Measurements from ENCODE around the gene RBM4B. TPM values are rescaled to one million over a fixed set of nuclear protein-coding genes. Genes with fewer than 3 reads are reported as not detected.
A peak's percentile ranks its signal among the peaks of the same experiment; 100 is the strongest.

Gene RBM4B
- total and polyA plus RNA-seq, 2 experiments from 2014 or later = 25.7 to 62.3 TPM

- Histone ChIP-seq H3K4me1 (ENCODE audit: low read depth) (no peaks in the 10 kb centered on the region), H3K36me3 (no peaks in the 10 kb centered on the region), H3K27ac (no peak overlapping the region), H3K27me3 (no peaks in the 10 kb centered on the region), H3K4me3 (no peak overlapping the region), H3K9me3 (ENCODE audit: low read depth) (no peaks in the 10 kb centered on the region)
- DNase-seq (ENCODE audit: low read depth in 1 of 2, low spot score in 1 of 2) = no peak
- no peak for TF ChIP-seq CTCF (IDR thresholded peaks at IDR 0.05; ENCODE audit: low read depth, low read length)
Observed at GRCh38 chr11:66698491-66698890, 20.8 kb upstream of the RBM4B start.

DNA sequence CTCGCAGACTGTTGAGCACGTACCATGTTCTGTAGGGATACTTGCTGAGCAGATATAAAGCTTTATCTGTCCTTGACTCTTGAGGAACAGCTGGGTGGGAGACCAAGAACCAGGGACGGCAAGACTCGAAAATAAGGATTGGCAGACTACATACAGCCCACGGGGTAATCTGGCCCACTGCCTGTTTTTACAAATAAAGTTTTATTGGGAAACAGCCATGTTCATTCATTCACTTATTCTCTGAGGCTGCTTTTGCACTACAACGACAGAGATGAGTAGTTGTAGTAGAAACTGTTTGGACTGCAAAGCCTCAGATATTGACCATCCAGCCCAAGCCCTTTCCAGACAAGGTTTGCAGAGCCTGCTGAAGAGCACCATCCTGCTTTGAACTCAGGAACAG is 20.3 kb upstream of the RBM4B start:
- no peaks in the 10 kb centered on the region for H3K9me3 ChIP-seq (ENCODE audit: low read depth)
- DNase-seq (ENCODE audit: low read depth in 1 of 2, low spot score in 1 of 2) = no peak
- no peak overlapping the region for H3K27ac ChIP-seq
- H3K27me3 ChIP-seq = no peaks in the 10 kb centered on the region
- H3K4me1 ChIP-seq (ENCODE audit: low read depth) = no peaks in the 10 kb centered on the region
- H3K4me3 ChIP-seq = no peak overlapping the region
- H3K36me3 ChIP-seq = no peaks in the 10 kb centered on the region
- TF ChIP-seq CTCF (IDR thresholded peaks at IDR 0.05; ENCODE audit: low read depth, low read length) = no peak

GRCh38 chr11:66696146-66696545 is 18.5 kb upstream of the RBM4B start:
- Histone ChIP-seq H3K36me3 (no peaks in the 10 kb centered on the region), H3K4me1 (ENCODE audit: low read depth) (no peaks in the 10 kb centered on the region), H3K27me3 (no peaks in the 10 kb centered on the region), H3K9me3 (ENCODE audit: low read depth) (no peaks in the 10 kb centered on the region), H3K4me3 (no peak overlapping the region), H3K27ac (no peak overlapping the region)
- TF ChIP-seq CTCF (IDR thresholded peaks at IDR 0.05; ENCODE audit: low read depth, low read length) = no peak
- DNase-seq (ENCODE audit: low read depth in 1 of 2, low spot score in 1 of 2) = no peak

- no peaks in the 10 kb centered on the region for H3K27me3 ChIP-seq
- peak; percentile 94 to 98 for DNase-seq (ENCODE audit: low read depth in 1 of 2, low spot score in 1 of 2)
- peak; percentile 99 for TF ChIP-seq CTCF (IDR thresholded peaks at IDR 0.05; ENCODE audit: low read depth, low read length)
- no peaks in the 10 kb centered on the region for H3K4me1 ChIP-seq (ENCODE audit: low read depth)
- no peaks in the 10 kb centered on the region for H3K9me3 ChIP-seq (ENCODE audit: low read depth)
- peak overlapping the region; percentile 6 for H3K27ac ChIP-seq
- H3K4me3 ChIP-seq = no peak overlapping the region
- no peaks in the 10 kb centered on the region for H3K36me3 ChIP-seq
Observed at GRCh38 chr11:66694732-66695207, 17.1 kb upstream of the RBM4B start.

DNA sequence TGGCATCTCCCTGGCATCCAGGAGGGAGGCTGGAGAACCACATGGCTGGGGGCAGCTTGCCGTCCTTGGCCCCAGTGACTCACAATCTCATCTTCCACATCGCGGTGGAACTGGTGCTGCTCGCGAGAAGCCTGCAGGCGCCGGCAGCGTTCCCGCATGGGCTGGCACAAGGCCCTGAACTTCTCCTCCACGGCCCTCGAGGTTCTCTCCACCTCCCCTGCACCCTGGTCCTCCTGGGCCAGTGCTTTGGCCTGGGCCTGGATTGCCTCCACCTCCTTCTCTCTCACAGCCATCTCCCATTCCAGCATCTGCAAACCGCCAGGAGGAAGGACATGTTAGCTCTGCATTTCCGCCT is 16.3 kb upstream of the RBM4B start:
- TF ChIP-seq CTCF (IDR thresholded peaks at IDR 0.05; ENCODE audit: low read depth, low read length) = no peak
- no peak for DNase-seq (ENCODE audit: low read depth in 1 of 2, low spot score in 1 of 2)
- Histone ChIP-seq H3K27me3 (no peaks in the 10 kb centered on the region), H3K36me3 (no peaks in the 10 kb centered on the region), H3K4me1 (ENCODE audit: low read depth) (no peaks in the 10 kb centered on the region), H3K4me3 (no peak overlapping the region), H3K9me3 (ENCODE audit: low read depth) (no peaks in the 10 kb centered on the region), H3K27ac (no peak overlapping the region)
